DND-41 (cell line): ENCODE measurements around the gene APH1B.

ENCODE experiments used
- ATAC-seq: fragments of 200-7000 bp; cut with Tn5 transposase; 3 replicates; pipeline ENCODE4 v1.9.1; 2021; ENCODE audit warnings: low read depth; ENCODE audit not compliant: insufficient read depth
- DNase-seq: peaks from one replicate; pipeline ENCODE4 v3.0.0-alpha.2; 2020
- H2AFZ ChIP-seq: 2 replicates; pipeline ENCODE4 v1.6.0; 2012; ENCODE audit warnings: low read depth, low read length
- H3K27ac ChIP-seq: 2 replicates; pipeline ENCODE4 v1.5.1; 2012; ENCODE audit warnings: low read length, inconsistent platforms
- H3K27me3 ChIP-seq: fragments of 200-600 bp; sonication (generic); 2 replicates; pipeline ENCODE4 v1.6.0; 2012; ENCODE audit warnings: low read length, mild to moderate bottlenecking, inconsistent platforms; ENCODE audit not compliant: insufficient read depth, poor library complexity
- H3K36me3 ChIP-seq: 2 replicates; pipeline ENCODE4 v1.5.1; 2012; ENCODE audit warnings: low read length, inconsistent platforms; ENCODE audit not compliant: insufficient read depth
- H3K4me1 ChIP-seq: 2 replicates; pipeline ENCODE4 v1.5.1; 2012; ENCODE audit warnings: mild to moderate bottlenecking, low read length; ENCODE audit not compliant: insufficient read depth
- H3K4me2 ChIP-seq: 2 replicates; pipeline ENCODE4 v1.6.0; 2012; ENCODE audit warnings: mild to moderate bottlenecking, moderate library complexity, low read length, inconsistent platforms; ENCODE audit not compliant: insufficient read depth
- H3K4me3 ChIP-seq, 2 experiments: fragments of 200-600 bp in 1 of 2; shearing (Covaris generic) in 1 of 2; 2 replicates each; pipeline ENCODE4 v1.5.1; 2012 to 2016; ENCODE audit warnings: inconsistent platforms in 2 of 2, low read length in 2 of 2, mild to moderate bottlenecking in 2 of 2, low read depth in 1 of 2, moderate library complexity in 1 of 2
- H3K79me2 ChIP-seq: 2 replicates; pipeline ENCODE4 v1.6.0; 2012; ENCODE audit warnings: low read length, inconsistent platforms; ENCODE audit not compliant: insufficient read depth
- H3K9ac ChIP-seq: 2 replicates; pipeline ENCODE4 v1.6.0; 2012; ENCODE audit warnings: low read depth, mild to moderate bottlenecking, inconsistent platforms, low read length, moderate library complexity
- H3K9me3 ChIP-seq: 2 replicates; pipeline ENCODE4 v1.5.1; 2012; ENCODE audit warnings: low read length, moderate library complexity, mild to moderate bottlenecking, inconsistent platforms; ENCODE audit not compliant: insufficient read depth, severe bottlenecking
- H4K20me1 ChIP-seq: 2 replicates; pipeline ENCODE4 v1.6.0; 2012; ENCODE audit warnings: low read length; ENCODE audit not compliant: insufficient read depth
- CTCF ChIP-seq: IDR thresholded peaks from 2 replicates; pipeline ENCODE4 v1.5.1; 2012; ENCODE audit warnings: borderline replicate concordance, low read length, moderate library complexity, mild to moderate bottlenecking; ENCODE audit not compliant: poor library complexity, severe bottlenecking; ENCODE audit errors: extremely low read depth
- EZH2 ChIP-seq: IDR thresholded peaks from 3 replicates; pipeline ENCODE4 v1.6.1; 2012; ENCODE audit warnings: borderline replicate concordance, low read depth, mild to moderate bottlenecking, moderate library complexity, low read length, inconsistent platforms; ENCODE audit not compliant: severe bottlenecking

APH1B gene

DNA sequence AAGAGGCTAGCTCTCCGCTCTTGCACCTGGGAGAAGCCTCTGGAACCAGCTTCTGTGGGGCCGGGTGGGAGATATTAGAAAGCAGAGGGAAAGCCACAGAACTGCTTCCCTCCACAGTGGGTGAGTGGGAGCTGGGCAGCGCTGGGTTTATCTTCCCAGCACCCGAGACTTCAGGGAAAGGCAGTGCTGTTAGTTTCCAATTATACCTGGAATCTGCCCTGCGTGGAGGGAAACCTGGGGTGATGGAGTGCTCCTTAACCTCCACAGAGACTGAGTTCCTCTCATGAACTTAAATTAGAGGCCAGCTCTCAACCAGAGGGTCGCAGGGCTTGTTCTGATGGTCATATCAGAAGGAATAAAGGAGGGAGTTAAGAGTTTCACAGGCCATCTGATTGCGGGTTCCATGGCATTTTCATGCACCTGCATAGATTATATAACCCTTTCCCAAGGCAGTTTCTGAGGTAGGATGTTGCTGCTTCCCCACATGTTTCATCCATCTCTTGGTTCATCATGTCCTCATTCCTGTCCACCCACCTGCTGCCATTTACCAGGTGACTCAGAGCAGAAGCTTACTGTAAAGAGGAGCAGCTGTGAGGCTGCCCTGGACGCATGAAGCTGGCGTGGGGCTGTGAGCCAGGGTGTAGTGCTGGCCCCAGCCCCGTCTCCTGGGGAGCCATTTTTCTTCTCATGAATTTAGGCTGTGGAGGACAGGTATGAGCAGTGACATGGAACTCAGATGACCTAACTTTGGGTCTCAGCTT is 61.8 kb downstream of the APH1B start:
- Histone ChIP-seq H3K9ac (no peak overlapping the region), H3K4me2 (no peak overlapping the region), H3K9me3 (no peaks in the 10 kb centered on the region), H3K36me3 (no peaks in the 10 kb centered on the region), H3K27me3 (no peaks in the 10 kb centered on the region), H2AFZ (no peak overlapping the region), H3K4me1 (no peaks in the 10 kb centered on the region), H3K79me2 (no peaks in the 10 kb centered on the region), H3K27ac (no peak overlapping the region), H4K20me1 (no peaks in the 10 kb centered on the region), H3K4me3 (no peak overlapping the region)
- TF ChIP-seq EZH2 (no peak), CTCF (no peak)
- ATAC-seq (no peak), DNase-seq (no peak)

DNA sequence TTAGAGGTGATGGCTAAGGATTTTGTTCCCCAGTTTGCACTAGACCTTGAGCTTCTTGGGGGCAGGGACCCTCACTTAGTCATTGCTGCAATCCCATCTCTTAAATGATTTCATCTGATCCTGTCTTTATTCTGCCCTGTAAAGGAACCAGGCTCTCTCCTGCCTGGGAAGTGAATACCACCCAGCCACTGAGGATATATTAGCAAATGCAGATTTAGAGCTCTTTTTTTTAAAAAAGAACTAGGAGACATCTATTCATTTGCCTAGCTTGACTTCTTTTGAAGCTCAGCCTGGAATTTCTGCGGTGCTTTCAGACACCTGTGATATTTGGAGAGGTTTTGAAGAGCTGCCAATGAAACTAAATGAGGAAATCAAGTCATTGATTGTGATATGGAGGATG is 62.4 kb downstream of the APH1B start:
- H3K4me3 ChIP-seq = no peak overlapping the region

DNA sequence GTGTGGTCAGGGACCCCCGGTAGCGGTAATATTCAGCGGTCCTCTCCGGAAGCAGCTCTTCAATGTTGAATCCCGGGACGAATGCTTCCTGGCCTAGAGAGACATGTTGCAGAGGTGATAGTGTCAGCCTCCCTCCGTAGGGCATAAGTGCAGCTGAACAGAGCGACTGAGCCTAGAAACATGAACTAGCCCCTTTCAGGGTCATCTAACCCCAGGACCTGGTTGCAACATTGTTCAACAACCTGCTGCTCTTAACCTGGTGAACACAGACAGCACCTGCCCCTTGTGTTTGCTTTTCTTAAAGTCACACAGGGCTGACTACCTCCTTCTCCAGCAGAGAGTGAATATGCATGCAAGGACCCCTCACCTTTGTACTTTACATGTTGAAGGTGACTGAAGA is 62.9 kb downstream of the APH1B start:
- no peak overlapping the region for H3K9ac ChIP-seq
- no peaks in the 10 kb centered on the region for H3K36me3 ChIP-seq
- no peaks in the 10 kb centered on the region for H3K79me2 ChIP-seq
- H4K20me1 ChIP-seq = no peaks in the 10 kb centered on the region
- no peak overlapping the region for H3K27ac ChIP-seq
- ATAC-seq (no peak), DNase-seq (no peak)
- TF ChIP-seq EZH2 (no peak), CTCF (no peak)
- no peak overlapping the region for H3K4me2 ChIP-seq
- no peaks in the 10 kb centered on the region for H3K9me3 ChIP-seq
- no peak overlapping the region for H3K4me3 ChIP-seq
- H3K27me3 ChIP-seq = no peaks in the 10 kb centered on the region
- no peaks in the 10 kb centered on the region for H3K4me1 ChIP-seq
- H2AFZ ChIP-seq = no peak overlapping the region

More for the DNA sequence above, 62.4 kb downstream of the APH1B start:
- H3K36me3 ChIP-seq = no peaks in the 10 kb centered on the region
- H3K79me2 ChIP-seq = no peaks in the 10 kb centered on the region
- H3K4me1 ChIP-seq = no peaks in the 10 kb centered on the region
- no peaks in the 10 kb centered on the region for H3K9me3 ChIP-seq
- H3K27me3 ChIP-seq = no peaks in the 10 kb centered on the region
- H2AFZ ChIP-seq = no peak overlapping the region
- ATAC-seq (no peak), DNase-seq (no peak)
- H3K27ac ChIP-seq = no peak overlapping the region
- H4K20me1 ChIP-seq = no peaks in the 10 kb centered on the region
- no peak overlapping the region for H3K9ac ChIP-seq
- no peak overlapping the region for H3K4me2 ChIP-seq
- no peak for TF ChIP-seq EZH2
- no peak for TF ChIP-seq CTCF
